Measurements from ENCODE around the gene CARNS1. TPM values are rescaled to one million over a fixed set of nuclear protein-coding genes. Genes with fewer than 3 reads are reported as not detected.

The CARNS1 gene
- total and polyA plus RNA-seq, 7 donors, result 2.1 to 27.5 (median 7.0) TPM

DNA sequence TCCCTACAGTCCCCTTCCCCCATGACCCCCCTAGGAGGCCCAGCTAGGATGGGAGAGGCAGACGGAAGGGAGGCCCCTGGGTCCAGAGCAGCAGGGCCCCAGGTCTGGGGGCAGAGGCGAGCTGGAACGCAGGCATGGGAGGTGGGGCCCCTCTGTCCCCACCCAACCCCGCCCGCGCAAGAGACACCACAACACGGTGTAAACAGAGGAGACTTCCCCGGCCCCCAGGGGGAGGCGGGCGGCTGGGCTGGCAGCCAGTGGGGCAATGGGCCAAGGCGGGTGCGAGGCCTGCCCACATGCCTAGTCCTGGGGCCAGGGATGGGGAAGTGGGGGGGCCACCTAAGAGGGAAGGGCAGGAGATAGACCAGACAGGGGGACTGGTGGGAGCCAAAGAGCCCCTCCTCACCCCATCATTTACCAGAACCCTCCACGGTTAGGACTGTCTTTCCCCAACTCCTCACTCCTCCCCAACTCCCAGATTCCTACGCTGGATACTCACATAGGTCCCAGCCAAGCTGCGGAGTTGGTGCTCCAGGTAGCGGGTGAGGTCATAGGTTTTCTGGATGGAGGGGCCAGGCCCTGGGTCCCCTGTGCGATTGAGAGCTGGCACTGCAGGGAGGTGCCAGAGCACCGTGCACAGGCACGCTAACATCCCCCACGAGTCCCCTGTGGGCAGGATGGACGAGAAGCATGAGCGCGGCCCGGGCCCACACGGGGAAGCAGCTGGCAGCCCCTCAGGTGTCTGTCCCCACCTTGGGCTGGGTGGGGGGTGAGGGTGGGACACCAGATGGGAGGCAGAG, 48.3 kb upstream of the CARNS1 start:
- DNase-seq, result no peak
- no peak overlapping the region for H3K4me3 ChIP-seq
- H3K36me3 ChIP-seq (ENCODE audit: insufficient read depth in 1 of 2, low read depth in 1 of 2), result no peaks in the 10 kb centered on the region
- intact Hi-C loops (cut with DNase I), result no loop called here
- no peaks in the 10 kb centered on the region for H3K9me3 ChIP-seq
- H3K27ac ChIP-seq, result no peak overlapping the region
- 52 to 56% (median 54%) methylated on average over 22 to 25 of the region's 25 CpGs for WGBS, 3 donors
- H3K27me3 ChIP-seq (ENCODE audit: insufficient read depth in 3 of 3, low read length in 2 of 3), result peaks cover 0 to 33% (median 8%) of the 10 kb centered on the region in 3 donors
- peaks cover 3% of the 10 kb centered on the region for H3K4me1 ChIP-seq
- TF ChIP-seq, protein P1, sequence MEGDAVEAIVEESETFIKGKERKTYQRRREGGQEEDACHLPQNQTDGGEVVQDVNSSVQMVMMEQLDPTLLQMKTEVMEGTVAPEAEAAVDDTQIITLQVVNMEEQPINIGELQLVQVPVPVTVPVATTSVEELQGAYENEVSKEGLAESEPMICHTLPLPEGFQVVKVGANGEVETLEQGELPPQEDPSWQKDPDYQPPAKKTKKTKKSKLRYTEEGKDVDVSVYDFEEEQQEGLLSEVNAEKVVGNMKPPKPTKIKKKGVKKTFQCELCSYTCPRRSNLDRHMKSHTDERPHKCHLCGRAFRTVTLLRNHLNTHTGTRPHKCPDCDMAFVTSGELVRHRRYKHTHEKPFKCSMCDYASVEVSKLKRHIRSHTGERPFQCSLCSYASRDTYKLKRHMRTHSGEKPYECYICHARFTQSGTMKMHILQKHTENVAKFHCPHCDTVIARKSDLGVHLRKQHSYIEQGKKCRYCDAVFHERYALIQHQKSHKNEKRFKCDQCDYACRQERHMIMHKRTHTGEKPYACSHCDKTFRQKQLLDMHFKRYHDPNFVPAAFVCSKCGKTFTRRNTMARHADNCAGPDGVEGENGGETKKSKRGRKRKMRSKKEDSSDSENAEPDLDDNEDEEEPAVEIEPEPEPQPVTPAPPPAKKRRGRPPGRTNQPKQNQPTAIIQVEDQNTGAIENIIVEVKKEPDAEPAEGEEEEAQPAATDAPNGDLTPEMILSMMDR (IDR thresholded peaks at IDR 0.05), result no peak
- peak in 2 of 4 donors; percentile 2 to 5 for ATAC-seq

DNA sequence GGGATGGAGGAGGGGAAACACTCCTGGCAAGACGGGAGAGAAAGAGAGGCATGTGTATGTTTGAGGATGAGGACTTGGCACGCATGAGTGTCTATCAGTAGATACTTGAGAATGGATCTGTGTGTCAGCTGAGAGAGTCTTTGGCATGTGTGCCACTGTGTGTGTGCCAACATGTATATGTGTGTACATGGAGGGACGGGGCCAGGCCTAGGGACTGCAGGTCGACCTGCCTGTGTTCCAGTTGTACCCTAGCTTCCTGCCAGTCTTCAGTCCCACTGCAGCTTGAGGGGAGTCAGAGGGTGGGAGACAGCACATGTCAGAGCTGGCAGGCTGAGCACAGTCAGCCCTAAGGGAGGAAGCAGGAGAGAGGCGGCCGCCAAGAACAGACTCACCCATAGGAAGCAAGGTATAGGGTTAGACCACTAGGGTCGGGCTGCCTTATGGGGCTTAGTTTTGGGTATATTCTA, 47.7 kb upstream of the CARNS1 start:
- Histone ChIP-seq H3K4me1 (peaks cover 4% of the 10 kb centered on the region), H3K27me3 (ENCODE audit: insufficient read depth in 3 of 3, low read length in 2 of 3) (peaks cover 0 to 33% (median 9%) of the 10 kb centered on the region in 3 donors), H3K4me3 (no peak overlapping the region), H3K27ac (no peak overlapping the region), H3K9me3 (no peaks in the 10 kb centered on the region), H3K36me3 (ENCODE audit: insufficient read depth in 1 of 2, low read depth in 1 of 2) (no peaks in the 10 kb centered on the region)
- ATAC-seq (no peak), DNase-seq (no peak)
- 69 to 72% (median 70%) methylated on average over 7 of the region's 7 CpGs for WGBS, 3 donors
- intact Hi-C loops (cut with DNase I), result no loop called here
- TF ChIP-seq, protein P1 (IDR thresholded peaks at IDR 0.05), result no peak

DNA sequence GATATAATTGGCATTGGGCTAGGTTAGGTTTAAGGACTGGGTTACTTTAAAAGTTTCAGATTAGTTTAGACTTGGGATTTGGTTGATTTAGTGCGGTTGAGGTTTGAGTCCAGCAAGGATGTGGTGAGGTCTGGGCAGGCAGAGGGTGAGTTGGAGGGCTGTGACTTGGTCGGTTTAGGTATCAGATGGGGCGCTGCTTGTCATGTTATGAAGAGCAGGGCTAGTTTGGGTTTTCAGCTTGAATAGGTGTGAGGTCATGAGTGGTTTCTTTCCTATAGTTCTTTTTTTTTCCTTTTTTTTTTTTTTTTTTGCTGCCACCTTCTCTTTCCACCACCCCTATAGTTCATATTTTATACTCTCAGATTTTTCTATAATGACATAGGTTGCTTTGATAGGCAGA, 46.9 kb upstream of the CARNS1 start:
- no peaks in the 10 kb centered on the region for H3K9me3 ChIP-seq
- peaks cover 5% of the 10 kb centered on the region for H3K4me1 ChIP-seq
- H3K27ac ChIP-seq, result no peak overlapping the region

DNA sequence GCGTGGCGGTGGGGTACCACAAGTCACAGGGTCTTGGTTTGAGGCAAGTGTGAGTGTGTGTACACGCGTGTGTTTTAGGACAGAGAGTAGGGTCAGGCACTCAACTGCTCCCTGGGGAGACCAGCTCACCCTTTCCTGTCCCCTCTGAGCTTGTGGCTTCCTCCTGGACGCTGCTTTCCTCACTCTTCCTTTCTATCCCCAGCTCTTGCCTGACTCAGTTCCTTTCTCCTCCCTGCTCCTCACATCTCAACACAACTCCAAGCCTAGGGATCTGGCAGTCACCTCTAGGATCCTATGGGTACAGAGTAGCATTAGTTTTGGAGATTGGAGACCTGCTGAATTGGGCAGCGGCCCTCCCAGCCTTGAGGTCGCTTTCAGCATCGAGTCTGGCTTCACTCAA, 46.2 kb upstream of the CARNS1 start:
- TF ChIP-seq, protein P1 (IDR thresholded peaks at IDR 0.05), result no peak
- H3K27ac ChIP-seq, result no peak overlapping the region
- H3K4me3 ChIP-seq, result no peak overlapping the region
- intact Hi-C loops (cut with DNase I), result no loop called here
- H3K27me3 ChIP-seq (ENCODE audit: insufficient read depth in 3 of 3, low read length in 2 of 3), result peaks cover 0 to 46% (median 9%) of the 10 kb centered on the region in 3 donors
- no peaks in the 10 kb centered on the region for H3K36me3 ChIP-seq (ENCODE audit: insufficient read depth in 1 of 2, low read depth in 1 of 2)
- ATAC-seq (no peak), DNase-seq (no peak)
- 84 to 89% (median 88%) methylated on average over 8 of the region's 8 CpGs for WGBS, 3 donors
- no peaks in the 10 kb centered on the region for H3K9me3 ChIP-seq
- H3K4me1 ChIP-seq, result peaks cover 12% of the 10 kb centered on the region

More for the DNA sequence above, 46.9 kb upstream of the CARNS1 start:
- TF ChIP-seq, protein P1 (IDR thresholded peaks at IDR 0.05), result no peak
- peaks cover 0 to 39% (median 9%) of the 10 kb centered on the region in 3 donors for H3K27me3 ChIP-seq (ENCODE audit: insufficient read depth in 3 of 3, low read length in 2 of 3)
- H3K36me3 ChIP-seq (ENCODE audit: insufficient read depth in 1 of 2, low read depth in 1 of 2), result no peaks in the 10 kb centered on the region
- H3K4me3 ChIP-seq, result no peak overlapping the region
- DNase-seq (no peak), ATAC-seq (no peak)
- 70 to 93% (median 78%) methylated on average over 3 of the region's 3 CpGs for WGBS, 3 donors
- intact Hi-C loops (cut with DNase I), result no loop called here
